GM04503 (cell line): ENCODE results near the gene RAMAC.
"Not testable (repeated sequence)": the region's sequence is repeated elsewhere in the genome, so short reads cannot be mapped to it uniquely, and the experiment has no call there.

Source experiments
- DNase-seq: peaks from one replicate; pipeline ENCODE4 v3.0.0-alpha.2; 2012; ENCODE audit warnings: low read depth

RAMAC gene

DNA sequence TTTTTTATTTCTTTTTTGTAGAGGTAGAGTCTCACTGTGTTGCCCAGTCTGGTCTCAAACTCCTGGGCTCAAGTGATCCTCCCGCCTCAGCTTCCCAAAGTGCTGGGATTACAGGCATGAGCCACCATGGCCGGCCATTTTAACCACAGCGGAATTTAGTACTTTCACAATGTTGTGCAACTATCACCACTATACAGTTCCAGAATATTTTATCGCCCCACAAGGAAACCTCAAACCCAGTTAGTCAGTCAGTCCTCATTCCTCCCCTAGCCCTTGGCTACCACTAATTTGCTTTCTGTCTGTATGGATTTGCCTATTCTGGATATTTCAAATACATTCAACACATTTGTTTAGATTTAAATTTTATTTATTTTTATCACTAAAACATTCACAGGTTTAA lies 17.9 kb upstream of the RAMAC start:
- peak; percentile 59 for DNase-seq

GRCh38 chr15:82969353-82969752 lies 16.7 kb upstream of the RAMAC start:
- DNase-seq, result no peak

DNA sequence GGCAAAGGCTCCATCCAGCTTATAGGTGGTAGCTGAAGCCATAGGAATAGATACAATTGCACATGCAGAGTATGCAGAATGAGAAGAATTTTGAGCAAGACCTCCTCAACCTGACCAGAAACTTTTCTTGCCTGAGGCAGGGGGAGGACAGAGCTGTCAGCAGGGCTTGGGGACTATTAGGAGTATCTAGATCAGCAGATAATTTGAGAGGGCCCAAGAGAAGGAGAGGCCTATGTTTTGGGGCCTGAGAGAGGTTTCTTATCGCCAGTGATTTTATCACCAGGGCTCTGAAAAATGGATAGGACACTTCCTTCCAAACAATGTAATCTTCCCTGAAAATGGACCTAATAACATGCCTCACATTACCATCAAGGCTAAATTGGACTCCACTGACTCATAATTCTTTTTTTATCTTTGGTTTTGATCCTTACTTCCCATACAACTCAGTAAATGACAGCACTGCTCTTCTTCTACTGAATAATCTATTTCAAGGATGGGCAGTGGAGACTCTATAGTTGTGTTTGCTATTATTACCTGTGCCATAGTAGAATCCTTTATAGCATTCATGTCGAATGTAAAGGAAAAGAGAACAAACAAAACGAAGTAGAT lies 15.8 kb upstream of the RAMAC start:
- no peak for DNase-seq

- DNase-seq, result no peak
Observed at GRCh38 chr15:82970696-82971095, 15.3 kb upstream of the RAMAC start.

DNA sequence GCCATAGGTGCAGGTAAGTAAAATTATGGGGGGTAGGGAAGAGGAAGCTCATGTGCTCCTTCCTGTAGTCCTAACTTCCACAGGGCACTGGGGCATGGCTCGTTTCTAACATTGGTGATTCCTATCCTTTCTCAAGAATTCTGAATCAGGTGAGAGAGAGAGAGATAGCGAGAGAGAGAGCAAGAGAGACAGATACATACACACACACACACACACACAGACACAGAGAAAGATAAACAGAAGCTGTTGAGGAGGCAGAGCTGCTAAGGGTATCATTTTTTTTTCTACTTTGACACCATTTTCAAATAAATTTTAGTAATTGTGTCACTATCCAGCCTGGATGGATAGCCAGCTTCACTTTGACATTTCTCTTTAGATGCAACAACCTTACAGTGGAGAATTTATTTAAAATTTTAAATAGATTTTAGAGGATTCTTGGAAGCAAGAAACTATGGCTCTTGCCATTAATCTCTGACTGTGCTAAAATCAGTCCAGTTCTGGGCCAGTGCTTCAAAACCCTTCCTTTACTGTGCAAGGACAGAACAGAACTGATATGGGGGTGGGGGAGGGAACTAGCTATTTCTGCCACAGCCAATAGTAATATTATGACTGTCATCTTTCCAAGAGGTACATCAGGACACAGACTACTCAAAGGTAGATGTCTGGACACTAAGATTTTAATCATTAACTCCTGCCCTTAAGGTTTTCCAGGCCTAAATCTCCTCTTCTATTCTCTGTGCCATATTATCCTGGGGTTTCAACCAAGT lies 14.6 kb upstream of the RAMAC start:
- no peak for DNase-seq

DNA sequence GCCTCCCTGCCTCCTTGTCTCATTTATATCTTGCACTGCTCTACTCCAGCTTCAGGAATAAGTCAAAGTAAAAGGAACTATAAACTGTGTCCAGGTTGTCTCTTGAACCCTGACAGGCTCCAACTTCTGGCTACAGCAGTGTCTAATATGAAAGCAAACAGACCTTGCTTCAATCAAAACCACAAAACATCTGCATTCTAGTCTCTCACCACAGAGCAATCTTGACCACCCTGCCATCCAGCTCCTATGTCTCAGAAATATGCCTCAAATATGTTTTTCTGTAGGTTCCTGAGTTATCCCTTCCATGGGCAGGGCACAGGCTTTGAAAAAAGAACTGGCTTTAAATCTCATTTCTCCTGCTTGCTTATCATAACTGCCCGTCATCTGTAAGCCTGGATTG lies 13.0 kb upstream of the RAMAC start:
- no peak for DNase-seq

DNA sequence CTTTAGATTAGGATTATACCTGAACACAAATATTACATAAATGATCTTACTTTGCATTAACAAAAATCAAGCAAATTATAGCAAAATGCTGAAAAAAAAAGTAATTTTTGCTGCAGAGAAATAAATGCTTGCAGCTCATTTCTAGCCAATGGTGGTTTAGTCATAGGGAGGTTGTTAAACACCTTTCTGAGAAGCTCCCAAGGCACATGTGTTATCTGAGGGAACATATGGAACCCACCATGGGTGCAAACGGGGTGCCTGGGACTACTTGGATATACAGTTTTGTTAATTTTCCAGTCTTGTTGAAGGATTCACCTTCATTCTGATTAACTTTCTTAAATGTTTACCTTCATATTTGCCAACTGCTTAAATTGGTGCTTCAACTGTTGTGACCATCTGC lies 8.9 kb upstream of the RAMAC start:
- no peak for DNase-seq

- no peak for DNase-seq
Observed at GRCh38 chr15:82978438-82978837, 7.6 kb upstream of the RAMAC start.

- DNase-seq, result no peak
Observed at GRCh38 chr15:82979726-82980125, 6.3 kb upstream of the RAMAC start.

GRCh38 chr15:82980981-82981380 lies 5.0 kb upstream of the RAMAC start:
- no peak for DNase-seq

GRCh38 chr15:82986442-82986780 lies 401 bp downstream of the RAMAC start:
- no peak for DNase-seq

- no peak for DNase-seq
Observed at GRCh38 chr15:82992436-82992998, 6.5 kb downstream of the RAMAC start.

DNA sequence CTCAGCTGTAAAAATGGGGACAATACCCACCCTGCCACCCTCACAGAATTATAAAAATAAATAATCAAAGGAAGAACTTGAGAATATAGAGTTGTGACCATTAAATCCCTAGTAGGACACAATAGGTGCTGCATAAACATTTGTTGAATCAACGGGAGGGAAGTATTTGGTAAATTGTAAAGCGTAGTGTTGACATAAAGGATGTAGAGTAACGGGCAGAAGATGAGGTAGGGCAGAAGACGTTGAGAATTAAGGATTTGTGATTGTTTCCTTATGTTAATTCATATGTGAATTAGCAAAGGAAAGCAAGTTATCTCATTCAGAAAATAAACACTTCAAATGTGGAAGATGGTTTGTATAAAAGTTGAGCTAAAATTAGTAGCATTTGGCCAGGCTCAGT lies 7.1 kb downstream of the RAMAC start:
- DNase-seq, result no peak

GRCh38 chr15:82995076-82995475 lies 9.1 kb downstream of the RAMAC start:
- DNase-seq, result no peak

- no peak for DNase-seq
Observed at GRCh38 chr15:82995938-82996337, 9.9 kb downstream of the RAMAC start.

DNA sequence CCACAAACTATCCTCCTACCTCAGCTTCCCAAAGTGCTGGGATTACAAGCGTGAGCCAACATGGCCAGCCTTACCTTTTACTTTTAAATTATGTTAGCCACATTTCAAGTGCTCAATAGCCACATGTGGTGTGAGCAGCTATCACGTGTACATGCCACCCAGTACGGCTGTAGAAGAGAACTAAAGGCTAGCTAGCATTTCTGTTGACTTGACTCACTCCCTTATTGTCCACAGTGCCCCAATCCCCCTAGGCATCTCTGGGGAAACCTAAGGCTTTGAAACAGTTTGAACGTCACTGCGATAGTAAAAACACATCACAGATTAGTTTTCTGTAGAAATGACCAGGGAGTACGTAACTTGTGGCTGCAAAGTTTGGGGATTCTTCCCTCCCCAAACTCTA lies 13.4 kb downstream of the RAMAC start:
- DNase-seq, result no peak

DNA sequence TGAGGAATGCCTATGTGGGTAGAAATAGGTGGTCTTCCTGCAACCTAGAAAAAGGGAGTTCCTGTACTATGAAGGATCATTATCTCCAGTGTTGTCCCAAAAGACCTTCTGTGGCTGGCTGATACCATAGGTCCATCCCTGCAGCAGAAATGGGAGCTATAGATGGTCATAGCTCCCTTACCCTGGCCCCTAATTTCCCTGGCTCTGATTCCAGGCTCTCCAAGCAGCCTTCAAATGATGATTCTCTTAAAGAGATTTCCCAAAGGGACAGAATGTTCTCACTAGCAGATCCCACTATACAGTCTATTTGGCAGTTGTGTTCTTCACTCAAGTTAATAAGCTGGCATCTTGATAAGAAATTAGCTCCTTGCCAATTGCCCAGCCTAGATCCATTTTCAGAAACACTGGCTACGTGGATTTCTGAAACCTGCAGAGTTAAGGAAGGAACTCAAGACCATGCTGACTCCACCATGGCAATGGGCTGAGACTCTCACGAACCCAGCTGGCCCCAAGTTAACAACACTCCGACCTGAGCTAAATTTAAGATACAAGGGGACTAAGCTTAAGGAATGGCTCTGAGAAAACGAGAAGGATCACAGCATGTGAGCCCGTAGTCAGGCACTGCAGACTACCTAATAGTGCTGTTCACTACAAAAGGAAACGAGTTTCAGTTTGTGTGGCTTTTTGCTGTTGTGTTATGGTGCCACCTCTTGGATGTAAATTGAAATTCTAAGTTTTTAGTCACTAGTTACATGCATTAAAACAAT lies 14.1 kb downstream of the RAMAC start:
- DNase-seq, result no peak

DNA sequence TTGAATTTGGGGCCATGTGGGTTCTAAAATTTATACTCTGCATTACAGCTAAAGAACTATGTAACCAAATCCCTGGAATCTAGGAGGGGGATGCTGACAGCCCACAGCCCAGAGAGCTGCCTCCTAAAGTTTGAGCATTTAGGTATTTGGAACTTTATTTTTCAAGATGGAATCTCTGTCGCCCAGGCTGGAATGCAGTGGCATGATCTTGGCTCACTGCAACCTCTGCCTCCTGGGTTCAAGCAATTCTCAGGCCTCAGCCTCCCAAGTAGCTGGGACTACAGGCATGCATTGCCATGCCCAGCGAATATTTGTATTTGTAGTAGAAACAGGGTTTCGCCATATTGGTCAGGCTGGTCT lies 14.6 kb downstream of the RAMAC start:
- not testable (repeated sequence) for DNase-seq

GRCh38 chr15:83010709-83011270 lies 24.8 kb downstream of the RAMAC start:
- DNase-seq, result no peak

- no peak for DNase-seq
Observed at GRCh38 chr15:83011271-83012075, 25.5 kb downstream of the RAMAC start, which contains the start of gene C15orf40. C15orf40 (minus strand) TSS chr15:83011639; CDS start chr15:83011607, 32 bp downstream.

DNA sequence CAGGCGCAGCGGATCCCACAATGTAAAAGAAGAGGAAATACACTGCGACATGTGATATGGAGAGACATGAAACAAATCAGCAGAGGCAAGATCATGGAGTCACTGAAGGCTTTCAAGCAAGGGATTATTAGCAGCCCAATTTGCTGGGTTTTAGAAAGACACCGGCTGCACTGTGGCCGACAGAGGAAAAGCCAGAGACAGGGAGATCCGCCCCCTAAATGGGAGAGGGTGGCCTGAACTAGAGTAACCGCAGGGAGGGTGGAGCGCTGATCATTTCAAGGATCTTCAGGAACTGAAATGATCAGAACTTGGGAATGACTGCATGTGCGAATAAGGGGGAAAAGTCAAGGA lies 26.0 kb downstream of the RAMAC start:
- DNase-seq, result no peak

GRCh38 chr15:83012636-83013035 lies 26.6 kb downstream of the RAMAC start:
- DNase-seq, result no peak
